CD8-positive, alpha-beta memory T cell (primary cell): ENCODE data around the gene DCX. TPM values are rescaled to one million over a fixed set of nuclear protein-coding genes. Genes with fewer than 3 reads are reported as not detected.

ENCODE experiments used
- CTCF ChIA-PET: fragments of 350-600 bp; sonication (Branson Sonifier 250); formaldehyde crosslinking; loops from one replicate; lab custom pipeline; 2021; ENCODE audit warnings: antibody characterized with exemption; lab: Charles Lee
- POLR2A ChIA-PET: fragments of 350-600 bp; sonication (Branson Sonifier 250); formaldehyde crosslinking; loops from one replicate; lab custom pipeline; 2021; ENCODE audit warnings: antibody characterized with exemption; lab: Charles Lee
- DNase-seq, 5 donors: peaks; one replicate each; pipeline versions ENCODE4 v3.0.0 to v3.0.0-alpha.2; 2020 to 2022; ENCODE audit warnings: mixed read lengths in 1 of 5
- H3K27ac ChIP-seq: one replicate; pipeline ENCODE4 v1.7.0; 2013; ENCODE audit warnings: low read depth, mild to moderate bottlenecking, low read length, moderate library complexity
- H3K27me3 ChIP-seq: 2 replicates; pipeline ENCODE4 v1.7.0; 2013; ENCODE audit warnings: low read length, mild to moderate bottlenecking; ENCODE audit not compliant: insufficient read depth, poor library complexity, severe bottlenecking
- H3K36me3 ChIP-seq: 2 replicates; pipeline ENCODE4 v1.7.0; 2013; ENCODE audit warnings: mild to moderate bottlenecking, low read length, moderate library complexity; ENCODE audit not compliant: insufficient read depth
- H3K4me1 ChIP-seq: 2 replicates; pipeline ENCODE4 v1.7.0; 2013; ENCODE audit warnings: mild to moderate bottlenecking, low read length, moderate library complexity; ENCODE audit not compliant: insufficient read depth
- H3K4me3 ChIP-seq: 2 replicates; pipeline ENCODE4 v1.7.0; 2013; ENCODE audit warnings: mild to moderate bottlenecking, low read length
- H3K9me3 ChIP-seq: 2 replicates; pipeline ENCODE4 v1.7.0; 2013; ENCODE audit warnings: mild to moderate bottlenecking, low read length
- H3K27ac Mint-ChIP-seq, 8 donors: one replicate each; pipeline ENCODE4 v1.8.0; 2020 to 2021; ENCODE audit warnings: mixed read lengths in 8 of 8, mild to moderate bottlenecking in 6 of 8, inconsistent platforms in 3 of 8, moderate library complexity in 3 of 8
- H3K27me3 Mint-ChIP-seq, 2 donors: one replicate each; pipeline ENCODE4 v1.8.0; 2020 to 2021; ENCODE audit warnings: mixed read lengths in 2 of 2, mild to moderate bottlenecking in 1 of 2, moderate library complexity in 1 of 2
- H3K36me3 Mint-ChIP-seq, 3 donors: one replicate each; pipeline ENCODE4 v1.8.0; 2020 to 2021; ENCODE audit warnings: mixed read lengths in 3 of 3, inconsistent platforms in 1 of 3, mild to moderate bottlenecking in 1 of 3
- H3K4me1 Mint-ChIP-seq, 3 donors: one replicate each; pipeline ENCODE4 v1.8.0; 2020 to 2021; ENCODE audit warnings: mixed read lengths in 3 of 3, inconsistent platforms in 1 of 3, mild to moderate bottlenecking in 1 of 3
- H3K4me3 Mint-ChIP-seq, 7 donors: one replicate each; pipeline ENCODE4 v1.8.0; 2020 to 2021; ENCODE audit warnings: mixed read lengths in 7 of 7, mild to moderate bottlenecking in 6 of 7, moderate library complexity in 4 of 7, inconsistent platforms in 2 of 7
- H3K9me3 Mint-ChIP-seq, 5 donors: one replicate each; pipeline ENCODE4 v1.8.0; 2020 to 2022; ENCODE audit warnings: mixed read lengths in 5 of 5, mild to moderate bottlenecking in 3 of 5, moderate library complexity in 2 of 5, inconsistent platforms in 1 of 5
- polyA plus RNA-seq: library from polyadenylated mRNA; unstranded; fragments of 300-500 nt; fragmentation: Illumina TruSeq; gene quantifications from one replicate; pipeline ENCODE4 v1.2.3, GENCODE V29; 2021
- total RNA-seq, 2 experiments: library from RNA; stranded (reverse); gene quantifications; one replicate each; pipeline ENCODE4 v1.2.3, GENCODE V29; 2021

Gene DCX
- total and polyA plus RNA-seq, 3 experiments from 2014 or later: not detected

DNA sequence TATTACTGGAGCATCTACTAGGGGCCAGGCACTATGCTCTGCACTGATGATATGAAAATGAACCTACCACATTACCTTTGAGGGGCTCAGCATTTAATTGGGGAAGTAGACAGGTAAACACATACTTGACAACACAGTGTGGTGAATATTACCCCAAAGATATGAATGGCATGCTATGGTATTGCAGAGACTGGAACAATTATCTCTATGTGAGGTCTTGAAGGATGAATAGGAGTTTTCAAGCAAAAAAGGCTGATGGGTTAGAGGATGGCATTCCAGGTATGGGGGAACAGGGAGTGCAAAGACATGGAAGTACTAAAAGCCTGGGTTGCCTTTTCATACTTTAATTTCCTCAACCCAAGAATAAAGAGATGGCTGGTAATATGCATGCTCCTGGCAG, 82.6 kb downstream of the DCX start:
- no peak overlapping the region for H3K27ac Mint-ChIP-seq
- Histone ChIP-seq H3K4me1 (no peaks in the 10 kb centered on the region), H3K36me3 (no peaks in the 10 kb centered on the region), H3K4me3 (no peak overlapping the region), H3K27ac (no peak overlapping the region), H3K9me3 (no peaks in the 10 kb centered on the region), H3K27me3 (no peaks in the 10 kb centered on the region)
- DNase-seq: no peak
- no peaks in the 10 kb centered on the region for H3K4me1 Mint-ChIP-seq
- no peak overlapping the region for H3K4me3 Mint-ChIP-seq
- POLR2A ChIA-PET: no interaction called here
- H3K36me3 Mint-ChIP-seq: no peaks in the 10 kb centered on the region
- H3K9me3 Mint-ChIP-seq: no peaks in the 10 kb centered on the region
- H3K27me3 Mint-ChIP-seq: peaks cover 0 to 2% of the 10 kb centered on the region in 2 donors
- CTCF ChIA-PET: no interaction called here

DNA sequence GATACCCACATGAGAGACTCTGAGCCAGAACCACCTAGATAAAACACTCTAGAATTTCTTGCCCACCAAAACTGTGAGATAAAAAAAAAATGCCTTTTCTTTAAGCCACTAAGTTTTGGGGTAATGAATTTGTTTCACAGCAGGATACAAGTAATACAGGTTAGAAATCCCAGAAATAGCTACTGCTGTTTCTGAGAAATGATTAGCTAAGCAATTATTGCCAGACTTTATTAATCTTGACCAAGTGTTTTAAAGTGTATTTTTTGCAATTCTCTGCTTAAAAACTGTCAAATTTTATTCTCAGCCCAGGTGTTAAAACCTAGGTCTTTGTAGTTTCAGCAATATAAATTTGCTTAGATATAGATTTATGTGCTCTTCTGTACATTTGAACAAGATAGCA, 83.1 kb downstream of the DCX start:
- Histone ChIP-seq H3K27ac (no peak overlapping the region), H3K4me1 (no peaks in the 10 kb centered on the region), H3K36me3 (no peaks in the 10 kb centered on the region), H3K9me3 (no peaks in the 10 kb centered on the region), H3K4me3 (no peak overlapping the region), H3K27me3 (no peaks in the 10 kb centered on the region)
- Mint-ChIP-seq H3K9me3 (no peaks in the 10 kb centered on the region), H3K4me1 (no peaks in the 10 kb centered on the region), H3K27ac (no peak overlapping the region), H3K36me3 (no peaks in the 10 kb centered on the region), H3K4me3 (no peak overlapping the region), H3K27me3 (no peaks in the 10 kb centered on the region)
- ChIA-PET POLR2A (no interaction called here), CTCF (no interaction called here)
- DNase-seq: no peak

DNA sequence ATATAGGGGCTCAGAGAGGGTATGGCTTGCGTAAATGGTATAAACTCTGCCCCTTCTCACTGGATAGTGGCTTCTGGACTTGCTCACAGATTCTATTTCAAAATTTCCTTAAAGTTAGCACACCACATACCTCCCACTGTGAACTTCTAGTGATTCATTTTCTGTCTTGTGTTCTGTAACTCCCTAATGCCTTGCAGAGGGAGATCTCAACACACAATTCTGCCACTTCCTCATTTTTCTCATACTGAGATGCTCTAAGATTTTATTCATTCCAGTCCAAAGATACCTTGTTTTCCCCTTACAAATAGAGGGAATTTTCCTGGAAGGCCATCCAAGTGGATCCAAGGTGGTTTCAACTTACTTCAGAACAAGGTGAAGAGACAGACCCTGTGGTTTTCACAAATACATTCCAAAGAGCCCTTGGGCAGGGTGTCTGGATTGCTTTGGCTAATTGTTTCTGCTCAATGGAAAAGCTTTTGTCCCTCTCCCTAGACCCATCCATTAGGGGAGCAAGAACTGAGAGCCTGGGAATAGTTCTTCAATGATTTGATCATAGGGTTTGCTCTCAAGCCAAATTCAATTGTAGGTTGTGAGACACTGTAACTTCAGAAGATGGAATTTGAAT, 89.6 kb downstream of the DCX start:
- Mint-ChIP-seq H3K27ac (no peak overlapping the region), H3K4me1 (no peaks in the 10 kb centered on the region), H3K4me3 (no peak overlapping the region), H3K36me3 (no peaks in the 10 kb centered on the region), H3K9me3 (no peaks in the 10 kb centered on the region), H3K27me3 (peaks cover 0 to 2% of the 10 kb centered on the region in 2 donors)
- DNase-seq: no peak
- H3K27me3 ChIP-seq: no peaks in the 10 kb centered on the region
- H3K4me1 ChIP-seq: no peaks in the 10 kb centered on the region
- no peaks in the 10 kb centered on the region for H3K36me3 ChIP-seq
- H3K27ac ChIP-seq: no peak overlapping the region
- ChIA-PET CTCF (no interaction called here), POLR2A (no interaction called here)
- no peaks in the 10 kb centered on the region for H3K9me3 ChIP-seq
- no peak overlapping the region for H3K4me3 ChIP-seq

- no peaks in the 10 kb centered on the region for H3K36me3 ChIP-seq
- Mint-ChIP-seq H3K27ac (no peak overlapping the region), H3K4me3 (no peak overlapping the region), H3K36me3 (no peaks in the 10 kb centered on the region), H3K9me3 (peaks cover 0 to 2% (median 0%) of the 10 kb centered on the region in 5 donors), H3K4me1 (no peaks in the 10 kb centered on the region), H3K27me3 (peaks cover 0 to 3% of the 10 kb centered on the region in 2 donors)
- H3K4me1 ChIP-seq: no peaks in the 10 kb centered on the region
- POLR2A ChIA-PET: no interaction called here
- no peaks in the 10 kb centered on the region for H3K27me3 ChIP-seq
- no peaks in the 10 kb centered on the region for H3K9me3 ChIP-seq
- H3K4me3 ChIP-seq: no peak overlapping the region
- CTCF ChIA-PET: no interaction called here
- no peak overlapping the region for H3K27ac ChIP-seq
- DNase-seq: no peak
Observed at GRCh38 chrX:111319451-111319850, 92.5 kb downstream of the DCX start.

DNA sequence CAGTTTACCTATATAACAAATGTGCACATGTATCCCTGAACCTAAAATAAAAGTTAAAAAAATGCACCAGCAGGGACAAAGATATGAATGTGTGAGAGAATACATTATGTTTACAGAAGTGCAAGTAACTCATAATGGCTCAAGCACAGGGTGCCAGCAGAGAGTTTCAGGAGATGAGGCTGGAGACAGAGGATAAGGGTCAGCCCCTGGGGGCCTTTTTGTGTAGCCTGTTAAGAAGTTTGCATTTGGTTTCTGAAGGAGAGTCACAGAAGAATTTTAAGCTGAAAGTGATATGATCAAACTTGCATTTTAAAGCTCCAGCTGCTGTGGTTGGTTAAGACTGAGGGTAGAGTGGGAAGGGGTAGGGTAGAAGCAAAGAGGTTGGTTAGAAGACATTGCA, 93.1 kb downstream of the DCX start:
- Histone ChIP-seq H3K27me3 (no peaks in the 10 kb centered on the region), H3K36me3 (no peaks in the 10 kb centered on the region), H3K4me1 (no peaks in the 10 kb centered on the region), H3K27ac (no peak overlapping the region), H3K9me3 (no peaks in the 10 kb centered on the region), H3K4me3 (no peak overlapping the region)
- ChIA-PET POLR2A (no interaction called here), CTCF (no interaction called here)
- H3K27ac Mint-ChIP-seq: no peak overlapping the region
- DNase-seq: no peak
- peaks cover 0 to 5% of the 10 kb centered on the region in 2 donors for H3K27me3 Mint-ChIP-seq
- H3K36me3 Mint-ChIP-seq: no peaks in the 10 kb centered on the region
- H3K4me1 Mint-ChIP-seq: no peaks in the 10 kb centered on the region
- peaks cover 0 to 2% (median 0%) of the 10 kb centered on the region in 5 donors for H3K9me3 Mint-ChIP-seq
- no peak overlapping the region for H3K4me3 Mint-ChIP-seq

DNA sequence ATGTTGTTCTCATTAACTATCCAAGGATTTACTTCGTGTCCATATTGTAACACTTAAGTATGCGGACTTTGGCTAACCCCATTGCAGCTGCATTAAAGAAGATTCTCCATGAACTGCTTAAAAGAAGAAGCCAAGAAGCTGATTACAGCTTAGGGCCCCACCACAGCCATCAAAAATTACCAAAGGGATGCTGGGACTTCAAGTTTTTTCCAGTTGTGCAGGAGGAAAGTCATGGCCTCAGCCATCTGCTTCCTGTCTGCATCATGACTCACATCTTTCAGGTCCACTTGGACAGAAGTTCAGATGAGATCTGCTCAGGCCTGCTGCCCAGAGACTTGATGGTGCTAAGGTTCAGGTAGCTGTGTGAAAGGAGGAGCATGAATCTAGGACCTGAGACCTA, 102.9 kb downstream of the DCX start:
- POLR2A ChIA-PET: no interaction called here

GRCh38 chrX:111308039-111308438, 104.0 kb downstream of the DCX start:
- H3K4me1 ChIP-seq: no peaks in the 10 kb centered on the region

More for the DNA sequence above, 102.9 kb downstream of the DCX start:
- Mint-ChIP-seq H3K27ac (no peak overlapping the region), H3K9me3 (no peaks in the 10 kb centered on the region), H3K4me1 (no peaks in the 10 kb centered on the region), H3K36me3 (no peaks in the 10 kb centered on the region), H3K4me3 (no peak overlapping the region), H3K27me3 (peaks cover 0 to 6% of the 10 kb centered on the region in 2 donors)
- no peaks in the 10 kb centered on the region for H3K4me1 ChIP-seq
- H3K4me3 ChIP-seq: no peak overlapping the region
- H3K27me3 ChIP-seq: no peaks in the 10 kb centered on the region
- CTCF ChIA-PET: no interaction called here
- no peak for DNase-seq
- H3K36me3 ChIP-seq: no peaks in the 10 kb centered on the region
- H3K27ac ChIP-seq: no peak overlapping the region
- no peaks in the 10 kb centered on the region for H3K9me3 ChIP-seq

DNA sequence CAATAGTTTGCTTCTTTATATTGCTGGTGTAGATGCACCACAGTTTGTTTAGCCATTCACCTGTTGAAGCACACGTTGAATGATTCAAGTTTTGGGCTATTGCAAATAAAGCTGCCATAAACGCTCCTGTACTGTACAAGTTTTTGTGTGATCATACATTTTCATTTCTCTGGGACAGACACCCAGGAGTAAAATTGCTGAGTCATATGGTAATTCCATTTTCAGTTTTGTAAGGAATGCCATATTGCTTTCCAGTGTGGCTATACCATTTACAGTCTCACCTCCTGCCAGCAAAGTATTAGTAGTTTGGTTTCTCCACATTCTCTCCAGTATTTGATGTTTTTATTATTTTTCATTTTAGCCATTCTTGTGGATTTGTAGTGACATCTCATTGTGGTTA, 109.7 kb downstream of the DCX start:
- no peaks in the 10 kb centered on the region for H3K36me3 Mint-ChIP-seq
- H3K4me1 Mint-ChIP-seq: no peaks in the 10 kb centered on the region
- no peak overlapping the region for H3K4me3 Mint-ChIP-seq
- DNase-seq: no peak
- ChIA-PET POLR2A (no interaction called here), CTCF (no interaction called here)
- H3K4me1 ChIP-seq: no peaks in the 10 kb centered on the region
- no peak overlapping the region for H3K27ac ChIP-seq
- no peak overlapping the region for H3K4me3 ChIP-seq
- H3K27me3 ChIP-seq: no peaks in the 10 kb centered on the region
- H3K27ac Mint-ChIP-seq: no peak overlapping the region
- peaks cover 0 to 4% of the 10 kb centered on the region in 2 donors for H3K27me3 Mint-ChIP-seq
- no peaks in the 10 kb centered on the region for H3K36me3 ChIP-seq
- H3K9me3 ChIP-seq: no peaks in the 10 kb centered on the region
- no peaks in the 10 kb centered on the region for H3K9me3 Mint-ChIP-seq

More at GRCh38 chrX:111308039-111308438, 104.0 kb downstream of the DCX start:
- Histone ChIP-seq H3K27me3 (no peaks in the 10 kb centered on the region), H3K27ac (no peak overlapping the region), H3K9me3 (no peaks in the 10 kb centered on the region), H3K4me3 (no peak overlapping the region), H3K36me3 (no peaks in the 10 kb centered on the region)
- Mint-ChIP-seq H3K4me1 (no peaks in the 10 kb centered on the region), H3K4me3 (no peak overlapping the region), H3K27me3 (peaks cover 0 to 4% of the 10 kb centered on the region in 2 donors), H3K9me3 (no peaks in the 10 kb centered on the region), H3K27ac (no peak overlapping the region), H3K36me3 (no peaks in the 10 kb centered on the region)
- POLR2A ChIA-PET: no interaction called here
- CTCF ChIA-PET: no interaction called here
- no peak for DNase-seq
